ENCODE measurements around the gene KDM3A.
"Not testable (repeated sequence)": the region's sequence is repeated elsewhere in the genome, so short reads cannot be mapped to it uniquely, and the experiment has no call there.

The KDM3A gene

GRCh38 chr2:86476918-86477317 lies 35.7 kb downstream of the KDM3A start:
- DNase-seq (ENCODE audit: low spot score), result no peak

- no peak for DNase-seq (ENCODE audit: low spot score)
Observed at GRCh38 chr2:86477349-86477748, 36.2 kb downstream of the KDM3A start.

- no peak for DNase-seq (ENCODE audit: low spot score)
Observed at GRCh38 chr2:86480105-86480504, 38.9 kb downstream of the KDM3A start.

DNA sequence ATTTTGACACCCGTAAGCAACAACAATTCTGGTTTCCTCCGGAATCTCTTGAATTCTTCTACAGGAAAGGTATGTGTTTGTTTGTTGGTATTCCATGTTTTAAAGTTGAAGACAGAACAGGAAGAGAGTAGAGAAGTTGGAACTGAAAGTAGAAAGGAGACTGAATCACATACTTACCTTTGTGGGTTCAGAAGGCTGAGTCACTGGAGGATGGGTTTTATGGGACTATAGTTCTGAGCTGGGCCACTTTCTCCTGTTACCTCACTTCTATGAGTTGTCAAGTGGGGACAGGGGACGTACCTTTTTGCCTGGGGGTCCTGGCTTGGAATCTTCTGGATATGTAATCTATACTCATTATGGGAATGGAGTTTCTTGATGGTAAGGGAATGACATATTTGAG lies 40.9 kb downstream of the KDM3A start:
- DNase-seq (ENCODE audit: low spot score), result no peak

GRCh38 chr2:86484385-86484784 lies 43.2 kb downstream of the KDM3A start:
- no peak for DNase-seq (ENCODE audit: low spot score)

- no peak for DNase-seq (ENCODE audit: low spot score)
Observed at GRCh38 chr2:86485103-86485502, 43.9 kb downstream of the KDM3A start.

DNA sequence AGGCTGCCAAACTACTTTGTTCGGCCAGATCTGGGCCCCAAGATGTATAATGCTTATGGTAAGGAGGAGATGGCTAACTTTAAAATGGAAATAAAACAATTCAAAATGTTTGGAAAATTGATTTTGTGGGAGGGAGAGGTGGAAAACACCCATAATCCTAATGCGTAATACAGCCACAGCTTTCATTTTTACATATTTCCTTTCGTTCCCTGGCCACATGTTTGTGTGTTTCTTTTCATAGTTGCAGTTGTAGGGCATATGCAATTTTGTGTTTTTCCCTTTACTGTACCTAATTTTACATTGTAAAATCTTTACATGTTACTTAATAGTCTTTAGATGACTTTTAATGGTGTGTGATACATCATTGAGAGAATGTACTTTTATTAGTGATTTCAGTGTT lies 44.6 kb downstream of the KDM3A start:
- DNase-seq (ENCODE audit: low spot score), result no peak

DNA sequence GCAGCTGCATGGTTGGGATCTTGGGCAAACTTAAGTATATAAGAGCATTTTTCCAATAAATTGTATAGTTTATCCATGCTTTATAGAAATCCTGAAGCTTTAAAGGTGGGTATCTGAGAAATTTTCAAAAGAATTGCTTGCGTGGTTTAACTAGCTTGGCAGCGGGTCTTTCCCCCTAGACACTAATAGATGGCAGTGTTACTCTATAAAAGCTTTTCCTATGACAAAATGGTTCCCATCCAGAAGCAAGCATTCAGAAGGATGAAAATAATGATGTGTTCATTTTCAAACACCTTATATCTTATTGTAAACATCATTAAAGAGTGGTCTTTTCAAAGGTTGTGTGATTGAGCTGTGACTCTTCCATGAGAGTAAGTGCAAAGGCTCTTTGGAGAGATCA lies 45.9 kb downstream of the KDM3A start:
- no peak for DNase-seq (ENCODE audit: low spot score)

DNA sequence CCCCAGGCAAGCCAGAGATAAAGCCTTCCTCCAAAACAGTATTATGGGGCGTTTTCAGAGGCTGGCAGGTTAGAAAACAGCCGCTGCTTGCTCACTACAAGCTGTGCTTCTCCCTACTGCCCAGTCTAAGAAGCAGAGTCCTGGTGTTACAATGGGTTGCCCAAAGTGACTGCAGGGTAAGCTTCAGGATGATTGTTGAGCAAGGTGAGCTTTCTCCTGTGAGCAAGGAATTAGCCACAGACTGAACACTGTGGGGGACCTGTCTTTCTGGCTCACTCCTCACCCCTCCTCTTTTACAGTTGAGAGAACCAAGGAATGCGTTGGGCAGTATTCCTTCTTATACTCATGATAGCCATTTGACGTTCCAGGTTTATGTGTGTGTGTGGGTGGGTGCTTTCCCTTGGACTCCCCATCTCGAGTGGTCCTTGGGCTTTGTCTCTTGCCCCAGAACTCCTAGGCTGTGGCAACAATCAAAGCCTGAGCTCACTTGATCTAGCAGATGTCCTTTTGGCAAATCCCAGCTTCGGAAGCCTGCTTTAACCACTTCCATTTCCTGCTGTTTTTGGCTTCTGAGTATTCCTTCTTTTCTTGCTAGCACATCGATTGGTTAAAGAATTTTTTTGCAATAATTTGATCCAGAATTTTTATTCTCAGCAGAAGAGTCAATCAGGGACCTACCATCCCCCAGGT lies 47.5 kb downstream of the KDM3A start:
- DNase-seq (ENCODE audit: low spot score), result no peak

DNA sequence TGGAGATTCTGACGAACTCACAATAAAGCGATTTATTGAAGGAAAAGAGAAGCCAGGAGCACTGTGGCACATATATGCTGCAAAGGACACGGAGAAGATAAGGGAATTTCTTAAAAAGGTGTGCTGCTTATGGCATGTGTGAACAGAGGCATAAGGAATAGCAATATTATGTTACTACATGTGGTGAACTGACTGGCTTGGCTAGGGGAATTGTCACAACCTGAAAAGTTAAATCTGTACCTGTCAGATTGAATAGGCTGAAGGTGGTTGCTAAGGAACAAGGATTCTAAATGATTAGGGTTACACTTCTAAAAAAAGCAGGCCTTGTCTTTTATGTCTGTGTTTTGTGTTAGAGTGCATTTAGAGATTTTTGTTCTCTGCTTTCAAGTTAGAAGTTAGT lies 48.4 kb downstream of the KDM3A start:
- no peak for DNase-seq (ENCODE audit: low spot score)

GRCh38 chr2:86490245-86490644 lies 49.1 kb downstream of the KDM3A start:
- no peak for DNase-seq (ENCODE audit: low spot score)

GRCh38 chr2:86491088-86491487 lies 49.9 kb downstream of the KDM3A start:
- no peak for DNase-seq (ENCODE audit: low spot score)

DNA sequence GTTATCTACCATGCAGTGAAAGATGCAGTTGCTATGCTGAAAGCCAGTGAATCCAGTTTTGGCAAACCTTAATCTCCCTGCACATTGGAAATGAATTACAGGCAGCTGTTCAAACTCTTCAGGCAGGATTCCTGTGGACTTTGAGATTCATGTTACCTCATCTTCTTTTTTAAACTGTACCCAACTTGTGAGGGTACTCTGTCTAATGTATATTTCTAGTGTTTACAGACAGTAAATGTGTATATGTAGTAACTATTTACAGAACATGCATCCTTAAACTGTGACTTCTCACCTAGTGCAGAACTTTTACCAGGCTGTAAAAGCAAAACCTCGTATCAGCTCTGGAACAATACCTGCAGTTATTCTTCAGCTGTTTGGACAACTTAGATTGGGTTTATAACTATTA lies 50.9 kb downstream of the KDM3A start:
- DNase-seq (ENCODE audit: low spot score), result no peak

DNA sequence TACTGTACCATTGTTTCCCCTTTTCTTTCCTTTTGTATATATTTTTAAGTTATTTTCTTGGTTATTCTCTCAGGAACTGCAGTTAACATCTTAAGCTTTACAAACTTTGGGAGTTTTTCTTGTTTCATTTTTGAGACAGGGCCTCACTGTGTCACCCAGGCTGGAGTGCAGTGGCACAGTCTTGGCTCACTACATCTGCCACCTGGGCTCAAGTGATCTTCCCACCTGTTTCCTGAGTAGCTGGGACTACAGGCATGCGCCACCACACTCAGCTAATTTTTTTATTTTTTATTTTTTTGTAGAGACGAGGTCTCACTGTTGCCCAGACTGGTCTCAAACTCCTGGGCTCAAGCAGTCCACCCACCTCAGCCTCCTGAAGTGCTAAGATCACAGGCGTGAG lies 55.2 kb downstream of the KDM3A start:
- not testable (repeated sequence) for DNase-seq (ENCODE audit: low spot score)

DNA sequence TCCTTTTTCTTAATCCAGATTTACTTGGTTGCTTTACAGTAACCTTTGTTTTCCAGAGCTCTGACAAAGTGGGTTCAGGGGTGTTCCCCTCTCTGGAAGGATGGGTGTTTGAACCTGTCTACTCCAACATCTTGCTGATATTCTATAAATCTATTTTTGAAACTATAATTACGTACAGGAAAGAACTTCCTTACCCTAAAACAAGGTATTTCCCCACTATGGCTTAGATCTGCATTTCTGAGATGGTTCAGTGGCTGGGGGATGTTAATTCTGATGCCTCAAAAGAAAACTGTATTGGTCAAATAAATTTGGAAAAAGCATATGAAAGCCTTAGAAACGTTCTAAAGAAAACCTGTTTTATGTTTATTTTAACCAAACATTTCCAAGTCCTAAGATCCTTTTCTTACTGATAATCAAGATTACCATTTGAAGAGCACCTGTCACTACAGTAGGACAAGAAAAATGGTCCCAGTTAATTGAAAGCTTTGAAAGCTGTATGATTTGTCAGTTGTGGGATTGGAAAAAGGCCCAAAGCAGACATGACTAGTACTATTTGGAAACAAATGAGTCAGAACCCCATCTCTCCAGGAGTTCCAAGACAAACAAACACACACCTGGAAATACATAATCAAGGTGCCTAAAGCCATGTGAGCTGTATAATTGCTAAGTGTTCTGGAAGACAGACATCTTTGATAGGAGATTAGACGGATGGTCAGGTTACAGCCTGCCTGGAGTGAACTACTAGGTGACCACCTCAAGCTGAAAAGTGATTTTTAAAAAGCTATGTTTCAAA lies 57.5 kb downstream of the KDM3A start:
- no peak for DNase-seq (ENCODE audit: low spot score)

- DNase-seq (ENCODE audit: low spot score), result no peak
Observed at GRCh38 chr2:86499326-86499725, 58.2 kb downstream of the KDM3A start.

DNA sequence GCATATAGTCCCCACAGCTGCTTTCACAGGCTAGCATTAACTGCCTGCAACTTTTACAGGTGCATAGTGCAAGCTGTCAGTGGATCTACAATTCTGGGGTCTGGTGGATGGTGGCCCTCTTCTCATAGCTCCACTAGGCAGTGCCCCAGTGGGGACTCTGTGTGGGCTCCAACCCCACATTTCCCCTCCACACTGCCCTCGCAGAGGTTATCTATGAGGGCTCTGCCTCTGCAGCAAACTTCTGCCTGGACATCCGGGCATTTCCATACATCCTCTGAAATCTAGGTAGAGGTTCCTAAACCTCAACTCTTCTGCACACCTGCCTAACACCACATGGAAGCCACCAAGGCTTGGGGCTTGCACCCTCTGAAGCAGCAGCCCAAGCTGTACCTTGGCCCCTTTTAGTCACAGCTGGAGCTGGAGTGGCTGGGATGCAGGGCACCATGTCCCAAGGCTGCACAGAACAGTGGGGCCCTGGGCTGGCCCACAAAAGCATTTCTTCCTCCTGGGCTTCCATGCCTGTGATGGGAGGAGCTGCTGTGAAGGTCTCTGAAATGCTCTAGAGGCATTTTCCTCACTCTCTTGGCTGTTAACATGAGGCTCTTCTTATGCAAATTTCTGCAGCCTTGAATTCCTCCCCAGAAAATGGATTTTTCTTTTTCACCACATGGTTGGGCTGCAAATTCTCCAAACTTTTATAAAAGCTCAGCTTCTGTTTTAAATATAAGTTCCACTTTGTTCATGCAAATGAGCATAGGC lies 59.3 kb downstream of the KDM3A start:
- no peak for DNase-seq (ENCODE audit: low spot score)

GRCh38 chr2:86507600-86507999 lies 66.4 kb downstream of the KDM3A start:
- no peak for DNase-seq (ENCODE audit: low spot score)

- no peak for DNase-seq (ENCODE audit: low spot score)
Observed at GRCh38 chr2:86510436-86510933, 69.3 kb downstream of the KDM3A start.

DNA sequence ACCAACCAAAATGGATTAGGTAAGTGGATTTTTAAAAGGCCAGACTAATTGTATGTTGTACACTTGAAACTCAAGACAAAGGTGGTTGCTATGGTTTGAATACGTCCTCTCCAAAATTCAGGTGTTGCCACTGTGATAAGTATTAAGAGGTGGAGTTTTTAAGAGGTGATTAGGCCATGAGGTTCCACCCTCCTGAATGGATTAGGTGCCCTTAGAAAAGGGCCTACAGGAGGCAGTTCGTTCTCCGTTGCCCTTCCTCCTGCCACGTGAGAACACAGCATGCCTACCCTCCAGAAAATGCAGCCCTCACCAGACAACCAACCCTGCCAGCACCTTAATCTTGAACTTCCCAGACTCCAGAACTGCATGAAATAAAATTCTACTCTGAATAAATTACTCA lies 70.9 kb downstream of the KDM3A start:
- no peak for DNase-seq (ENCODE audit: low spot score)

DNA sequence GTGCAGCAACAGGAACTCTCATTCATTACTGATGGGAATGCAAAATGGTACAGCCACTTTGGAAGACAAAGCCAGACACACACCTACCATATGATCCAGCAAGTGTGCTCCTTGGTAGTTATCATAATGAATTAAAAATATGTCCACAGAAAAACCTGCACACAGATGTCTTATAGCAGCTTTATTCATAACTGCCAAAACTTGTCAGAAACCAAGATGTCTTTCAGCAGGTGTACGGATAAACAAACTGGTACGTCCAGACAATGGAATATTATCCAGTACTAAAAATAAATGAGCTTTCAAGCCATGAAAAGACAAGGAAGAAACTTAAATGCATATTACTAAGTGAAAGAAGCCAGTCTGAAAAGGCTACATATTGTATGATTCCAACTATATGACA lies 71.7 kb downstream of the KDM3A start:
- DNase-seq (ENCODE audit: low spot score), result no peak

- no peak for DNase-seq (ENCODE audit: low spot score)
Observed at GRCh38 chr2:86513948-86514660, 72.9 kb downstream of the KDM3A start.

Measured in CD4-positive, alpha-beta T cell treated with Interleukin-15 for 4 hours (primary cell).